SK-N-MC (cell line): ENCODE measurements around the gene DMRTB1.
A peak's percentile ranks its signal among the peaks of the same experiment; 100 is the strongest.

ENCODE experiments used
- DNase-seq: peaks from one replicate; pipeline ENCODE4 v3.0.0-alpha.2; 2011; ENCODE audit warnings: low read depth, low spot score
- H3K27ac ChIP-seq: fragments of 200-600 bp; sonication (generic); 2 replicates; pipeline ENCODE4 v1.5.1; 2016; ENCODE audit warnings: mixed run types
- H3K36me3 ChIP-seq: fragments of 200-600 bp; sonication (generic); 2 replicates; pipeline ENCODE4 v1.6.1; 2017; ENCODE audit warnings: antibody characterized with exemption, low read length, mixed read lengths; ENCODE audit not compliant: insufficient read depth
- H3K4me3 ChIP-seq: fragments of 200-600 bp; sonication (generic); 2 replicates; pipeline ENCODE4 v1.5.1; 2016
- H3K9ac ChIP-seq: fragments of 200-600 bp; sonication (generic); 2 replicates; pipeline ENCODE4 v1.8.0; 2017; ENCODE audit warnings: mixed run types, mixed read lengths; ENCODE audit not compliant: insufficient read length
- H3K9me3 ChIP-seq: fragments of 200-600 bp; sonication (generic); 2 replicates; pipeline ENCODE4 v1.6.1; 2017; ENCODE audit warnings: low read depth, mild to moderate bottlenecking, antibody characterized with exemption, low read length, moderate library complexity, mixed read lengths
- EZH2 ChIP-seq: fragments of 200-600 bp; sonication (generic); IDR thresholded peaks from one replicate; pipeline ENCODE4 v1.6.1; 2017; ENCODE audit warnings: antibody characterized with exemption
- FOXP2 ChIP-seq: optimal IDR thresholded peaks from 2 replicates; pipeline ENCODE3; 2011; ENCODE audit warnings: mild to moderate bottlenecking, moderate library complexity; ENCODE audit not compliant: insufficient read depth; ENCODE audit errors: extremely low read length, control extremely low read depth
- POLR2AphosphoS5 ChIP-seq: IDR thresholded peaks from 2 replicates; pipeline ENCODE4 v1.6.1; 2012; ENCODE audit warnings: mild to moderate bottlenecking, low read depth, low read length, borderline replicate concordance

Gene DMRTB1

DNA sequence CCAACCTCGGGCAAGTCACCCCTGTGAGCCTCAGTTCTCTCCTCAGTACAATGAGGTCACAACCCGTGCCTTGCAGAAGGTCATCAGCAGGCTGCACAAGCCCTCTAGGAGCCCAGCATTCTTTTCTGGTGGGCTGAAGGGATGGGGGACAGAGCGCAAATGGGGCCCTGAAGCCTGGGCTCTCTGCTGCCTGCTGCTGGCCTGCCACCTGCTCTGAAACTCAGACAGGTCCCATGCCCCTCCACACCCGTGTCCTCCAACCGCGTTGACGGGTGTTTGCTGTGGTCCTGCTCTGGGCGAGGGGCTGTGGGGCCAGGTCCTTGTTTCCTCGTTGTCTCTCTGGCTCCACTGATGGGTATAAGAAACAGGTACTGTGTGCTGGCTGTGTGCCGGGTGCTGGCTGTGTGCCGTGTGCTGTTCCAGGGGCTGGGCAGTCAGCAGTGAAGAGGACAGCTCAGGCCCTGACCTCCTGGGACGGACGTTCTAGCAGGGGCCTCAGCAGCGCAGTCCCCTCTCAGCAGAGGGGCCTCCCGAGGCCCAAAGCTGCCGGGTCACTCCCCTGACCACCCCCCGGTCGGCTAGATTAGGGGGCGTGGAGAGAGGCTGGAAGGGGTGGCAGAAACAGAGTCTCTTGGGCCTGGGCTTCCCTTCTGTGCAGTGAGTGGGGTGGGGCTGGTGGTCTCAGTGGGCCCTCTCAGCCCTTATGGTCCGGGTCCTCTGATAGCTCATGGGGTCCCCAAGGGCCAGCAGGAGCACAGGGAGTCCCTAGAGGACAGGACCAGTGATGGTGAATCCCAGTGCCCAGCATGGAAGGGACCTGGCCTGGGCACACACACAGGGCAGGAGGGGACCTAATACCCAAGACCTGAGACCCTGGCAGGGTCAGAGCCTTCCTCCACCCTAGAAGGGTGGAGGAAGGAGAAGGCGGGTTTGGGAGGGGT lies 42.1 kb downstream of the DMRTB1 start:
- no peak for TF ChIP-seq FOXP2
- no peak for TF ChIP-seq POLR2AphosphoS5
- TF ChIP-seq EZH2, result no peak
- peak overlapping the region; percentile 60; the same call in 1 of the 2 replicates for H3K27ac ChIP-seq

GRCh38 chr1:53502641-53503432 lies 43.6 kb downstream of the DMRTB1 start:
- peak; percentile 28 for DNase-seq

More for the DNA sequence above, 42.1 kb downstream of the DMRTB1 start:
- Histone ChIP-seq H3K9ac (no peak overlapping the region), H3K9me3 (no peaks in the 10 kb centered on the region), H3K4me3 (peak overlapping the region; percentile 58), H3K36me3 (no peaks in the 10 kb centered on the region)
- no peak for DNase-seq

DNA sequence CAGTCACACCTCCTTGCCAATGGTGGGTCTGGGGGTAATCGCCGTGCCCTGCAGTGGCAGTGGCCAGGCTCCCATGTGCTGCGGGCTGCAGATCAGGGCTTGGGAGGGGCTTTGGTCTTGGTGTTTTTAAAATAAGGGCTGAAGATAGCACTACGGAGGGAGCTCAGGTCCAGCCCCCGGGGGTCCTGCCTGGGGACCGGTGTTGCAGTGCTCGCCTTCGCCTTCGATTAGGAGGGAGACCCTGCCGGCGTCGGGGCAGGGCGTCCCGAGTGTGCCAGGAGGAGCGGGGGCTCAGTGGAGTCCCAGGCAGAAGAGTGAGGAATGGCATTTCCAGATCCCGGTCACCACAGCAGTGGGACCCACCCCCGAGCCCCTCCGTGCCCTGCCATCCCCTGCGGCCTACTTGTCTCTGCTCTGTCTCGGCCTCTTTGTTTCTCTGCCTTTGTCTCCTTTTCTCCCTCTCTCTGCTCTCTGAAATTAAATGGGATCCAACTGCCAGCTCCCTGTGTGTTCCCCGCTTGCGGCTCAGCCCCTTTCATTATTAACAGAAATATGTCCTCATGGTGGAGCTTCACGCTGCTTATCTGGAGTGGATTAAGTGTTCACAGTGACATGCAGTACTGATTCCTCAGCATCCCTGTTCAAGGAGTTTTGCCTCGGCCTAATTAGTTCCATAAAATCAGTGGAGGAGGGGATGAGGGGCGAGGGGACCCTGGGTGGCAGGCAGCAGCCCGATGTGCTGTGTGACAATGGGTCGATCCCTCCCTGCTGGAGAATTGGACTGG lies 44.4 kb downstream of the DMRTB1 start:
- no peaks in the 10 kb centered on the region for H3K36me3 ChIP-seq

More at GRCh38 chr1:53502641-53503432, 43.6 kb downstream of the DMRTB1 start:
- Histone ChIP-seq H3K4me3 (peak overlapping the region; percentile 58), H3K27ac (peak overlapping the region; percentile 93), H3K9ac (peak overlapping the region; percentile 60), H3K36me3 (no peaks in the 10 kb centered on the region), H3K9me3 (no peaks in the 10 kb centered on the region)
- TF ChIP-seq FOXP2 (no peak), POLR2AphosphoS5 (no peak), EZH2 (no peak)

DNA sequence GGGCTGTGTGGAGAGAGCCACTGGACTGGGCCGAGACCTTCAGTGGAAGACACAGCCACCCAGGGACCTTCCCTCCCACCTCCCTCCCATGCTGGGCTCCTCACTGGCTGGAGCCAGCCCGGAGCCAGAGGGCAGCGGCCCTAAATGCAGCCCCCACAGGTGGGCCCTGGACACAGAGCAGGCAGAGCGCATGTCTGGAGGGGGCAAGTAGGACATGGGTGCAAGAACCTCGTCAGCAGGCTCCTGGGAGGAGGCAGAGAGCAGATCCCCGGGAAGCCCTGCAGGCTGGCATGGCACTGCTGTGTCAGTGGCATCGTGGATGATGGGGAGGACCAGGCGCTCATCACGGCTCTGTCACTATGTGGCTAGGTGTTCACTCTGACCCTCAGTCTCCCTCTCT lies 45.7 kb downstream of the DMRTB1 start:
- no peak overlapping the region for H3K9ac ChIP-seq
- H3K9me3 ChIP-seq, result no peaks in the 10 kb centered on the region
- H3K4me3 ChIP-seq, result no peak overlapping the region
- no peak overlapping the region for H3K27ac ChIP-seq
- no peak for DNase-seq
- TF ChIP-seq POLR2AphosphoS5, result no peak
- no peak for TF ChIP-seq EZH2
- TF ChIP-seq FOXP2, result no peak
- no peaks in the 10 kb centered on the region for H3K36me3 ChIP-seq

More for the DNA sequence above, 44.4 kb downstream of the DMRTB1 start:
- TF ChIP-seq POLR2AphosphoS5 (no peak), EZH2 (no peak), FOXP2 (no peak)
- no peaks in the 10 kb centered on the region for H3K9me3 ChIP-seq
- peak overlapping the region; percentile 58 for H3K4me3 ChIP-seq
- peak; percentile 30 for DNase-seq
- peak overlapping the region; percentile 60 for H3K9ac ChIP-seq
- H3K27ac ChIP-seq, result peak overlapping the region; percentile 93

DNA sequence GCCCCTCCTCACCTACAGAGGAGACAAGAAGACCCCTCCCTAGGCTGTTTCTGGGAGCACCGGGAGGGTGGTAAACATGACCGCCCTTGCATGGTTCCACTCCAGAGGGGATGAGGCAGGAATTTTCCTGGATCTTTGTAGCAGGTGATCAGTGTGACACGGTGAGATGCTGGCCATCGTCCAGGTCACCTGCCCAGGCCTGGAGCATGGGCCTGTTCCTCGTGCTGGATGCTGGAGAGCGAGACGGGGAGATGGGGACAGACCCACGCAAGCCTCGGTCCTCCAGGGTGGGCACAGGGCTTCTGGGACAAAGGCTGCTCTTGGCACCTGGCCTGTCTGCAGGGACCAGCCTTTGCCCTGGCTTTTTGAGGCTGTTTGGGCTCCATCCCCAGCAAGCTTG lies 46.2 kb downstream of the DMRTB1 start:
- Histone ChIP-seq H3K9me3 (no peaks in the 10 kb centered on the region), H3K4me3 (no peak overlapping the region), H3K36me3 (no peaks in the 10 kb centered on the region), H3K9ac (no peak overlapping the region), H3K27ac (no peak overlapping the region)
- TF ChIP-seq POLR2AphosphoS5, result no peak
- TF ChIP-seq EZH2, result no peak
- TF ChIP-seq FOXP2, result no peak
- DNase-seq, result no peak

GRCh38 chr1:53505891-53506290 lies 46.7 kb downstream of the DMRTB1 start:
- H3K36me3 ChIP-seq, result no peaks in the 10 kb centered on the region
- H3K9me3 ChIP-seq, result no peaks in the 10 kb centered on the region
- no peak for DNase-seq
- H3K4me3 ChIP-seq, result no peak overlapping the region
- no peak overlapping the region for H3K27ac ChIP-seq
- no peak for TF ChIP-seq EZH2
- TF ChIP-seq FOXP2, result no peak
- no peak for TF ChIP-seq POLR2AphosphoS5
- no peak overlapping the region for H3K9ac ChIP-seq

GRCh38 chr1:53506355-53507050 lies 47.3 kb downstream of the DMRTB1 start:
- DNase-seq, result no peak
- Histone ChIP-seq H3K36me3 (no peaks in the 10 kb centered on the region), H3K9ac (no peak overlapping the region), H3K27ac (no peak overlapping the region), H3K9me3 (no peaks in the 10 kb centered on the region), H3K4me3 (no peak overlapping the region)
- TF ChIP-seq EZH2 (no peak), POLR2AphosphoS5 (no peak)
